NB4 (cell line): Measurements from ENCODE around the gene POU1F1.
"Not testable (repeated sequence)": the region's sequence is repeated elsewhere in the genome, so short reads cannot be mapped to it uniquely, and the experiment has no call there.

Experiments
- DNase-seq: peaks from one replicate; pipeline ENCODE4 v3.0.0; 2010; ENCODE audit warnings: low read depth
- H3K4me3 ChIP-seq: one replicate; pipeline ENCODE4 v1.5.1; 2011; ENCODE audit warnings: mild to moderate bottlenecking, low read depth, low read length, moderate library complexity
- CTCF ChIP-seq: IDR thresholded peaks from one replicate; pipeline ENCODE4 v1.5.1; 2012; ENCODE audit warnings: low read depth, low read length
- MAX ChIP-seq: IDR thresholded peaks from 2 replicates; pipeline ENCODE4 v1.6.1; 2011; ENCODE audit warnings: low read depth, low read length
- MYC ChIP-seq: IDR thresholded peaks from 2 replicates; pipeline ENCODE4 v1.6.1; 2011; ENCODE audit warnings: low read depth, low read length
- POLR2A ChIP-seq: IDR thresholded peaks from 2 replicates; pipeline ENCODE4 v1.6.1; 2011; ENCODE audit warnings: mild to moderate bottlenecking; ENCODE audit not compliant: insufficient read length; ENCODE audit errors: extremely low read depth

The POU1F1 gene

GRCh38 chr3:87313641-87314040 is 37.3 kb upstream of the POU1F1 start:
- DNase-seq = no peak

GRCh38 chr3:87311309-87311708 is 34.9 kb upstream of the POU1F1 start:
- H3K4me3 ChIP-seq = no peak overlapping the region
- DNase-seq = no peak
- no peak for TF ChIP-seq CTCF
- no peak for TF ChIP-seq POLR2A
- TF ChIP-seq MAX = no peak
- TF ChIP-seq MYC = no peak

More at GRCh38 chr3:87313641-87314040, 37.3 kb upstream of the POU1F1 start:
- TF ChIP-seq POLR2A (no peak), CTCF (no peak), MAX (no peak), MYC (no peak)
- no peak overlapping the region for H3K4me3 ChIP-seq

GRCh38 chr3:87309601-87310000 is 33.2 kb upstream of the POU1F1 start:
- H3K4me3 ChIP-seq = no peak overlapping the region
- no peak for DNase-seq
- TF ChIP-seq POLR2A (no peak), MAX (no peak), CTCF (no peak), MYC (no peak)

- DNase-seq = no peak
- H3K4me3 ChIP-seq = no peak overlapping the region
- TF ChIP-seq MYC (no peak), CTCF (no peak), POLR2A (no peak), MAX (no peak)
These were observed 31.4 kb upstream of the POU1F1 start for GRCh38 chr3:87307805-87308204.

- no peak for TF ChIP-seq CTCF
- no peak for TF ChIP-seq POLR2A
- TF ChIP-seq MAX = no peak
- no peak overlapping the region for H3K4me3 ChIP-seq
- no peak for DNase-seq
These were observed 29.1 kb upstream of the POU1F1 start for GRCh38 chr3:87305517-87305916.

- not testable (repeated sequence) for DNase-seq, H3K4me3 ChIP-seq
These were observed 28.6 kb upstream of the POU1F1 start for GRCh38 chr3:87305031-87305430.
